Skeletal muscle cell (primary cell): ENCODE measurements around the gene ESPNL.

Source experiments
- DNase-seq: peaks from one replicate; pipeline ENCODE4 v3.0.0-alpha.2; 2010; ENCODE audit warnings: low read depth
- H3K4me3 ChIP-seq: 2 replicates; pipeline ENCODE4 v1.5.1; 2011; ENCODE audit warnings: low read depth, mild to moderate bottlenecking, control low read depth, low read length, moderate library complexity

Gene ESPNL

DNA sequence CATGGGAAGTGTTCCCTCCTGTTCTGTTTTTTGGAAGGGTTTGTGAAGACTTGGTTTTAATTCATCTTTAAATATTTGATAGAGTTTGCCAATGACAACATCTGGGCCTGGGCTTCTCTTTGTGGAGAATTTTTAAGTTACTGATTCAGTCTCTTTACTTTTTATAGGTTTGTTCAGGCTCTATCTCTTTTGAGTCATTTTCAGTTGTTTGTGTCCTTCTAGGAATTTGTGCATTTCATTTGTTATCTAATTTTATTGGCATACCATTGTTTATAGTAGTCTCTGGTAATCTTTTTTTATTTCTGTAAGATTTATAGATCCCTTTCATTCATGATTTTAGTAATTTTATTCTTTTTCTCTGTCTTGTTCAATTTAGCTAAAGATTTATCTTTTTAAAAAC, 24.7 kb upstream of the ESPNL start:
- no peak for DNase-seq
- no peak overlapping the region for H3K4me3 ChIP-seq

DNA sequence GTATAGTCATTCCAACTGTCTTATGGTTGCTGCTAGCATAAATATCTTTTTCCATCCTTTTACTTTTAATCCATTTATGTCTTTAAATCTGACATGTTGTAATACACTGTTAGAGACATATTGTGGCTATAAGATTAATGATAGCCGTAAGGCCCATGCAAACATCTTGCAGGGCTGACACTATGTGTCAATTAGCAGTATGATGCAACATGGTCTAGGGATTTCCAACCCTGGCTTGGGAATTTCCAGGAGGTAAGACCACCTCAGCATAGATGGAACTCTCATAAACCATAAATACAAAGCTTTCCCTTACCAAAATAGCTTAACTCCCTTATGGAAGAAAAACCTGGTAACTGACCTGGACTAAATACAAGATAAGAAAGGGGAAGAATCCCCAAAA, 22.8 kb upstream of the ESPNL start:
- no peak overlapping the region for H3K4me3 ChIP-seq
- DNase-seq: no peak

DNA sequence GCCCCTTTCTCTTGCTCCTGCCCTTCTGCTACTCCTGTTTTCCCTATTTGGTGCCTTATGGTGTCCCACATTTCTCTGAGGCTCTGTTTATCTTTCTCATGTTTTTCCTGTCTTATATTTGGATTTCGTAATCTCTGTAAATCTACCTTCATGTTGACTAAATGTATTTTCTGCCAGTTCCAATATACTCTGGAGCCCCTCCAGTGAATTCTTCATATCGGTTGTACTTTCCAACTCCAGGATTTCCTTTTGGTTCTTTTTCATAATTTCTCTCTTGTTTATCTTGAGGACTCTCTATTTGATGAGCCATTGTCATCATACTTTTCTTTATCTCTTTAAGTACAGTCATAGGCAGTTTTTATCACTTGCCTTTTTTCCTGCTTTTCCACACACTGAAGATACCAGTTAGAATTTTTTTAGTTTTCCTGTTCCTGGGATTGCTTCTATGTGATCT, 20.2 kb upstream of the ESPNL start:
- H3K4me3 ChIP-seq: no peak overlapping the region
- DNase-seq: no peak

DNA sequence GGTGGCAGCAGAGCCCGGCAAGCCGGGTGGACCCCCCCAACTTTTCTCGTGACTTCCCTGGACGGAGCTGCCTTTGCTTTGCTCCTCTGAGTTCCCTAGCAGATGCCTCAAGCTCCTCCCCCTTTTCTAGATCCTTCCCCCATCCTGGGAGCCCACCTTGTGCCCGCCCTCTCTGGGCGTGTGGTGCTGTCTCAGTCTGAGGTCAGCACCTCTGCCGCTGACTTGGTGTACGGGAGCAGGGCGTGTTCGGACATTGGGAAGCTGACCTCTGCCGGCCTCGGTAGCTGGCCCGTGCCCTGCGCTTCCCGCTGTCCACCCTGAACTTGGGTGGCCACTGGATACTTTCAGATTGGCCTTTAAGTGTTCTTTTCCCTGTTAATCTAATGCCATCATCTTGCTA, 19.6 kb upstream of the ESPNL start:
- DNase-seq: no peak
- no peak overlapping the region for H3K4me3 ChIP-seq

DNA sequence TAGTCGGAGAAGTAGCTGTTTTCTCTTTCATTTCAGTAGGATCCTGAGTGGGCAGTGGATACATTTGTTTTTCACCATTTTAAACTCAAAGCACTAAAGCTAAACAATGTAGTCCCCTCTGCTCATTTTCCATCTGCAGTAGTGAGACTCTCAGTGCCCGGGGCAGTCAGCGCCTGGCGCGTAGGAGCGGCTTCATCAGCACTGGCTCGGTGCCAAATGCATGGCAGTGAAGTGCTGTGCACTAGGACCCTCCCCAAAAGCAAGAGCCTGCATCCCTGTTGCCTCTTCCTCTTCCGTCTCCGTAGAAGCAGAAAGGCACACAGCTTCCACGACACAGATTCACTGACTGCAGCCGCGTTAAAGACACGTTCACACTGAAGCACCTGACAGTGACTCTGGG, 19.0 kb upstream of the ESPNL start:
- H3K4me3 ChIP-seq: no peak overlapping the region
- no peak for DNase-seq

DNA sequence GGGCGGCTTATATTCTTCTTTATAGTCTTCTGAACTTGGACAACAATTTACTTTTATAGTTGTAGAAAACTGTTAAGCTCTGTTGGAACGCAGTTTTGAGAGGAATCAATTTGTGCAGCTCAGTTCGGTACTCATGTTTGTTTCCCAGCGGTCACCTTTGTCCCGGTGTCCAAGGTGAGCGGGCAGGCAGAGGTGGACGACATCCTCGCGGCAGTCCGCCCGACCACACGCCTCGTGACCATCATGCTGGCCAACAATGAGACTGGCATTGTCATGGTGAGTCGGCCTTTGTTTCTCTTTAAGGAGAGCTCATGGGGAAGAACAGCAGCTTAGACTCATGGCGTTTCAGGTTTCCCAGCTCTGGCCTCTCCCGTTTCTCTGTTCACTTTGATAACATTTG, 18.6 kb upstream of the ESPNL start:
- DNase-seq: no peak
- H3K4me3 ChIP-seq: no peak overlapping the region

GRCh38 chr2:238082151-238082550, 18.0 kb upstream of the ESPNL start:
- DNase-seq: no peak
- H3K4me3 ChIP-seq: no peak overlapping the region

DNA sequence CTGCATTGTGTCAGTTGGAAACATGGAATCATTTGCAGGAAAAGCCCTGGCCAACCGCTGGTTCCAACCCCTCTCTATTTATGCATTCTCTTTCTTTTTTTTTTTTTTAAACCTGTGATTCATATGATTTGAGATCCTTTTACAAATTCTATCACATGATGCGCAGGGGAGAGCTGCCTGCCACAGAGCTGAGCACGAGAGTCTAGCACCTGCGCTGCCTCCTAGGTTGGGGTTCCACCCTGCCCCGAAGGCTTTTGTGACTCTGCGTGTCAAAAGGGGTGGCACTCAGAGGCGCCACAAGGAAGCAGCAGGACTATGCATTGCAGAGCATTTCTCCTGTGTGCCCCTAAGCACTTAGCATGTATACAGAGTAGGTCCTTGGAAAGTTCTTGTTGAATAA, 17.3 kb upstream of the ESPNL start:
- DNase-seq: no peak
- H3K4me3 ChIP-seq: no peak overlapping the region

- no peak for DNase-seq
- no peak overlapping the region for H3K4me3 ChIP-seq
Observed at GRCh38 chr2:238083919-238084318, 16.2 kb upstream of the ESPNL start.

DNA sequence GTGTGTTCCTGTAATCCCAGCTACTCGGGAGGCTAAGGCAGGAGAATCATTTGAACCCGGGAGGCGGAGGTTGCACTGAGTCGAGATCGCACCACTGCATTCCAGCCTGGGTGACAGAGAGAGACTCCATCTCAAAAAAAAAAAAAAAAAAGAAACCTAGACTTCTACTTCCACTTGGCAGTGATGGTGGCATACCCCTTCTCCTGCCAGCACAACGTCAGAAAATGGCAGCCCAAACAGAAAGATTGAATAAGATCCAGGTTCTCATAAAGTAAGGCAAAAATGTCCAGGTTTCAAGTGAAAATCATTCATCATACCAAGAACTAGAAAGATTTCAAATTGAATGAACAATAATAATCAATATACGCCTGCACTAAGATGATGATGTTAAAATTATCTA, 15.4 kb upstream of the ESPNL start:
- no peak for DNase-seq
- H3K4me3 ChIP-seq: no peak overlapping the region

DNA sequence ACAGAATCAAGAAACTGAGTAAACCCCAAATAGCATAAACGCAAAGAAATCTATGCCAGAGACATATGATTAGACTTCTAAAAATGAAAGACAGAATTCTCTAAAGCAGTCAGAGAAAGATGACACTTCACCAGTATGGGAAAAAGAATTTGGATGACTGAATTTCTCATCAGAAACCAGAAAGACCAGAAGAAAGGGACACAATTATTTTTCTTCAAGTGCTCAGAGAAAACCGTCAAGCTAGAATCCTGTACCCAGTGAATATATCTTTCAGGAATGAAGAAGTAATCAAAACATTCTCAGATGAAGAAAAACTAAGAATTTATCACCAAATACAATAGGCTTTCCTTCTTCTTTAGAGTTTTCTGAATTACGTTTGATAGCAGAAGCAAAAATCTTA, 14.2 kb upstream of the ESPNL start:
- no peak overlapping the region for H3K4me3 ChIP-seq
- no peak for DNase-seq

- no peak overlapping the region for H3K4me3 ChIP-seq
- DNase-seq: no peak
Observed at GRCh38 chr2:238087211-238087610, 12.9 kb upstream of the ESPNL start.

DNA sequence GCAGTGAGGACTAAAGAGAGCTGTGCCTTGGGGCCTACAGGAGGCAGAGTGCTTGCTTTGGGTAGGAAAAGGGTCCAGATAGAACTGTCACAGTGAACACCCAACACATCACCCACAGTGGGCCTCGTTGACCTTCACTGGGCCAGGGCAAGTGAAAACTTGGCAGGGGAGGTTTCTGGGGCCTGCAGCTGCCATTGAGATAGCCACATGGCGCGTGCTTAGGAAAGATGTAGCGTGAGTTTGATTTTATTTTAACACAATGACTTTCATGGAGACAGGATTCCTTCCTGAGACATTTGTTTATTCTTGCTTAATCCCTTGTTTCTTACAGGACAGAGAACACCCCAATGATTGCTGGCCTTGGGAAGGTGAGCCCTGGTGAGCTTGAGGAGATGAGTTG, 9.3 kb upstream of the ESPNL start:
- no peak overlapping the region for H3K4me3 ChIP-seq
- no peak for DNase-seq

GRCh38 chr2:238091436-238092060, 8.6 kb upstream of the ESPNL start:
- no peak overlapping the region for H3K4me3 ChIP-seq
- DNase-seq: no peak

DNA sequence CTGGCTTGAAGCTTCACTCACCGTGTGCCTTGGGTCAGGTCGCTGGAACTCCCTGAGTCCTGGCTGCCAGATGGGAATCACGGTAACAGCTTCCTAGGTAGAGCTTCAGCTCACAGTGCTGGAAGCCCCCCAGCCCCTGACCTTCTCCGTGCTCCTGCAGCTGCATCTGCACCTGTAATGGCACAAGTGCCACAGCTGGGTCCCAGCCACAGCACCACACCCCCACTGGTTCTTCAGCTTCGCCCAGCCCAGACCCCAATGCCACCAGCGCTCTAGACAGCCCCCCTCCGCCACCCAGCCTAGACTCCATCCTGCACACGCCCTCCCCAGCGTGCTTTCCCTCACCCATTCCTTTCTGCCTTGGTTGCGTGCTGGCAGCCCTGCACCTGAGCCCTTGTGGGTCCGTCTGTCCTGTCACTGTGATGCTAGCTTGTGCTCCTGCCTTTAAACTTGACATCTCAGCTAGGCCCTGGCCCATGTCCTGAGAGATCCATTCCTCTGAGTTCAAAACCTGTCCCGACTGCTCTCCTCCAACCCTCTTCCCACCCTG, 7.6 kb upstream of the ESPNL start:
- H3K4me3 ChIP-seq: no peak overlapping the region

GRCh38 chr2:238093181-238094140, 6.7 kb upstream of the ESPNL start:
- no peak overlapping the region for H3K4me3 ChIP-seq
- DNase-seq: no peak

More for the DNA sequence above, 7.6 kb upstream of the ESPNL start:
- no peak for DNase-seq

GRCh38 chr2:238094438-238095022, 5.6 kb upstream of the ESPNL start:
- DNase-seq: no peak
- no peak overlapping the region for H3K4me3 ChIP-seq

GRCh38 chr2:238095143-238095542, 5.0 kb upstream of the ESPNL start:
- no peak overlapping the region for H3K4me3 ChIP-seq
- no peak for DNase-seq

- no peak for DNase-seq
- no peak overlapping the region for H3K4me3 ChIP-seq
Observed at GRCh38 chr2:238096311-238097011, 3.7 kb upstream of the ESPNL start.
